Occipital lobe (tissue), 2 donors: ENCODE results near the gene MYO5A. TPM values are rescaled to one million over a fixed set of nuclear protein-coding genes. Genes with fewer than 3 reads are reported as not detected.
"Not testable (repeated sequence)": the region's sequence is repeated elsewhere in the genome, so short reads cannot be mapped to it uniquely, and the experiment has no call there.

ENCODE experiments used
- DNase-seq: peaks from one replicate; lab custom pipeline; 2025; lab: John Stamatoyannopoulos, UW
- total RNA-seq: library from RNA; depleted of rRNA; stranded (reverse); fragments of >200 nt; gene quantifications from one replicate; pipeline ENCODE4 v1.2.3, GENCODE V29; 2014

MYO5A gene
- total RNA-seq, 1 donor from 2014 or later, result 155 TPM

GRCh38 chr15:52290329-52290728 lies 238.4 kb downstream of the MYO5A start:
- DNase-seq, result no peak

DNA sequence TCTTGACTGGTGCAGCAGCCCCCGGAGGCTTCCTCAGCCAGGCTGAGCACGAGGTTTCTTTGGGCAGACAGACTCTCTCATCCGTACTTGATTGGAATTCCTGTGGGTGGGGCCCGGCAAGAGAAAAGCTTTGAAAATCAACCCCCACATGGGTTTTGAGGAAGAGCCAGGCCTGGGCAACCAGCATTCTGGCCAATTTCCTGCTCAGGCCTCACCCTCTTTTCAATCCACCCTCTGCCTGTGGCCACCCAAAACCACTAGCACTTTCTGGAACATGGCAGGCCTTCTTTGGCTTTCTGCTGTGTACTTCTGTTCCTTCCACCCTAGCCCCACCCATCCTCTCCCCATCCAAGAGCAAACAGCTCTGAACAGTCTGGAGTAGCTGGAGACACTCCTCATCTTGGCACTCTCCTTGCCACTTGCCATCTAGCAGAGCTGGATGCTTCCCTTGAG lies 239.0 kb downstream of the MYO5A start:
- DNase-seq, result no peak

- no peak for DNase-seq
These were observed 239.7 kb downstream of the MYO5A start for GRCh38 chr15:52288986-52289385.

- no peak for DNase-seq
These were observed 240.4 kb downstream of the MYO5A start for GRCh38 chr15:52288051-52288942.

DNA sequence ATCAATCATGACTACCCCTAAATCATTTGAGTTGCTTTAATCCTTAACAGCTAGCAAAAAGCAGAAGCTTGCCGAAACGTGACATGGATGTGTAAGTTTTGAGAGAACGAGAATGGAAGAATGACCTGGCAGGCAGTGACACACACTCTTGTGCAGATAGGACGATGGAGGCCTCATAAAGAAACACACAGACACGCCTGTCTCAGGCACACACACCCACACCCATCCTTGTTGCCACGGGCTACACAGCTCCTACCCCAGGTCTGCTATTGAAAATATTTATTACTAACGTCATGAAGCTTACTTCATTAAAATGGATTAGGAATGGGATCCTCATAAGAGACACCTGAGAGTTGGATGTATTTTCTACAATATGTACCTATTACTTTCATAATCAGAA lies 241.6 kb downstream of the MYO5A start:
- DNase-seq, result no peak

DNA sequence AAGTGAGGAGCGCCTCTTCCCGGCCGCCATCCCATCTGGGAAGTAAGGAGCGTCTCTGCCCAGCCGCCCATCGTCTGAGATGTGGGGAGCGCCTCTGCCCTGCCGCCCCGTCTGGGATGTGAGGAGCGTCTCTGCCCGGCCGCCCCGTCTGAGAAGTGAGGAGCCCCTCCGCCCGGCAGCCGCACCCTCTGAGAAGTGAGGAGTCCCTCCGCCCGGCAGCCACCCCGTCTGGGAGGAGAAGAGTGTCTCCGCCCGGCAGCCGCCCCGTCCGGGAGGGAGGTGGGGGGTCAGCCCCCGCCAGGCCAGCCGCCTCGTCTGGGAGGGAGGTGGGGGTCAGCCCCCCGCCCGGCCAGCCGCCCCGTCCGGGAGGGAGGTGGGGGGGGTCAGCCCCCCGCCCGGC lies 242.7 kb downstream of the MYO5A start:
- DNase-seq, result not testable (repeated sequence)

- no peak for DNase-seq
These were observed 244.5 kb downstream of the MYO5A start for GRCh38 chr15:52284164-52284563.

GRCh38 chr15:52283281-52283680 lies 245.4 kb downstream of the MYO5A start:
- DNase-seq, result no peak

DNA sequence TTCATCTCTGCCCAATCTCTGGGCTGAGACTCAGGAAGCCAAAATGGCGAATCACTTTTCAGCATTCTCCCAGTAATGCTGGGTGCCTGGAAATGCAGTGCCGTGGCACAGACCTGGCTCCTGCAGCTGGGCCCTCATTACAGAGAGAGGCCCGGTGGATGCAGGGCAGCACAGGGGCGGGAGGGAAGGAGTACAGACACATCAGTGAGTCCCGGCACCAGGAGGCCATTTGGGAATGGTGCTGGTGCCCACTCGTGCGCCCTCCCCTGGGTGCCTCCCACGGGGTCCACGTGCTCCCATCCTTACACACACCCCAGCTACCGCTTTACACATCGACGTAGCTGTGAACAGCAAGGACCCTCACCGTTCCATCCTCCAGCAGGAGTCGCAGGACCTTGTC lies 246.3 kb downstream of the MYO5A start:
- DNase-seq, result no peak

DNA sequence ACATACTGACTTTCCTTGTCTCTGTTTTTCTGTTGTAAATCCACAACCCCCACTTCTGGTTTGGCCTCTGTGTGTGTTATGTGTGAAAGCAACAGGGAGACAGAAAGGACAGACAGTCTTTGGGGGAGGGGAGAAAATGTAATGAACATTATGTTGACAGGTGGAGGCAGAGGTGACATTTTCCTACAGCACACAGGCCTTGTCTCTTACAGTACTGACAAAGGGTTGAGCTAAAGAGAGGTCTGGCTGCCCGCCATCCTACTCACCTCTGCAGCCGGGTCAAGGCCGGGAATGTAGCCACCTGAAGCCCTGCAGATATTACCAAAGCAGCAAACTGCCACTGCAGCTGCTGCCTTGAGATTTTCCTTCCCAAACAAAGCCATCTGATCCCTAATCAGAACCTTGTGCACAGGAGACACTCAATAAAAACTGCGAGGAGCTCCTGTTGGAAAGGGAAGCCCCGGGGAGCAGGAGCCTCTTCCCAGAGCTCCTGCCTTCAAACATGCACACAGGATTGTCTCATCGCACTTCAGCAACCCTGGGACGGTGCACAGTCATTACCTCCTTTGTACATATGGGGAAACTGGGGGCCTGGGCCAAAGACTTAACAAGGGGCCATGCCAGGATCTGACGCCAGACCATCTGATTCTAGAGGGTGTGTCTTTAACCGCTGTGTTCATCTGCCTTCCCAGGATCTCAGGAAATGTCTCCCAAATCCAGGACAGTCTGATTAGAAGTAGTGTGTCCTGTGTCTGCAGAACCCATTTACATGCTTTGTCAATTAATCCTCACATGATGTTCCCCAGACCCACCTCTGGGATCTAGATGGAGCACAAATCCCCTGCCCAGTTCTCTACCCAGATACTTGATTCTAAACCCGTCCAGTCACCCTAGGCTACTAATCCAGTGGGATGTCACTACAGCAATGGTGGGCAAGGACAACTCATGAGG lies 247.3 kb downstream of the MYO5A start:
- DNase-seq, result no peak

- no peak for DNase-seq
These were observed 248.2 kb downstream of the MYO5A start for GRCh38 chr15:52280326-52281084.

DNA sequence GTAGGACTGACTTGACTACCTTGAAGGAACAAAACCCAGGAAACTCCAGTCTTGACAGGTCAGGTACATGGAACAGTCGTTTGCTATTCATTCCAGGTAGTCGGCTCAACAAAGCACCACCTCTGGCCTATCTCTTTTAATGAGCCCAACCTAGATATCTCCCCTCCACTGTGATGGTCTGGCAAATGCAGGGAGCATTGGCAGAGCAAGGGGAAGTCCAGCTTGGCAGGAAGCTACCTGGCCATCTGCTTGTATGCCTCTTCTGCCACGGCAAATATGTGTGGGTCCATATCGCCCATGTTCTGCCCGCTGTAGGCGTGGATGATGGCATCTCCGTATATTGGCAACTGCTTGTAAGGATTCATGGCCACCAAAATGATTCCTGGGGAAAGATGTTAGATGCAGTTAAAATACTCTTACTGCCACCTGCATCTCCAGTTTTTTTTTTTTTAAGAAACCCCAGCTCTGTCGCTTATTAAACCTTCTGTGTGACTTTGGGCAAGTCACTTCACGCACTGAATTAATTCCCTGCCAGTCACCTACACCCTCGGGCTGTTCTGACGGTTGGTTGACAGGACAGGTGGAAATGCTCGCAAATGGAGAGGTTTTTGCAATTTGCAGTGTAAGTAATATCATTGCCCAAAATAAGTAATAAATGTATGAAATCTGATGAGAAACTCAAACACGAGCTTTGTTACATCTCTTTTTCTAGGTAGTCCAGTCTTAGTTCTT lies 249.9 kb downstream of the MYO5A start:
- DNase-seq, result no peak

GRCh38 chr15:52278135-52278534 lies 250.5 kb downstream of the MYO5A start:
- no peak for DNase-seq

DNA sequence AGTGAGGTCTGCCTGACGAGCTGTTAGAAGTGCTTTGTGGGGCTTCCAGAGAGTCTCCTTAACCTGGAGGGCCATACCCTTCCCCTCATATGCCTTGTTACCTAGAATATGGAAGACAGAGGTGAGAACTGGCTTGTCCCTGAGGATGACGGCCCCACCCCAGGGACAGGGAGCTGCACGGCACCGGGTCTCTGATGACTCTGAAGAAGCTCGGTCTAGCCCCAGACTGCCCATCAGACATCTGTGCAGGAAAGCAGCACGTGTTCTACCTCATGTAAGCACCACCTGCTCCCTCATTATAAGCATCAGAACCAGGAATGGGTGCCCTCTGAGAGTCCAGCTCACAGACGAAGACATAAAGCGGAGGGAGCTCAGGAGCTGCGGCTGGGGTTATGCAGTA lies 251.1 kb downstream of the MYO5A start:
- DNase-seq, result no peak

- DNase-seq, result no peak
These were observed 252.4 kb downstream of the MYO5A start for GRCh38 chr15:52276256-52276770.

GRCh38 chr15:52263563-52264282 lies 265.0 kb downstream of the MYO5A start:
- no peak for DNase-seq

GRCh38 chr15:52262364-52262763 lies 266.3 kb downstream of the MYO5A start:
- DNase-seq, result no peak

DNA sequence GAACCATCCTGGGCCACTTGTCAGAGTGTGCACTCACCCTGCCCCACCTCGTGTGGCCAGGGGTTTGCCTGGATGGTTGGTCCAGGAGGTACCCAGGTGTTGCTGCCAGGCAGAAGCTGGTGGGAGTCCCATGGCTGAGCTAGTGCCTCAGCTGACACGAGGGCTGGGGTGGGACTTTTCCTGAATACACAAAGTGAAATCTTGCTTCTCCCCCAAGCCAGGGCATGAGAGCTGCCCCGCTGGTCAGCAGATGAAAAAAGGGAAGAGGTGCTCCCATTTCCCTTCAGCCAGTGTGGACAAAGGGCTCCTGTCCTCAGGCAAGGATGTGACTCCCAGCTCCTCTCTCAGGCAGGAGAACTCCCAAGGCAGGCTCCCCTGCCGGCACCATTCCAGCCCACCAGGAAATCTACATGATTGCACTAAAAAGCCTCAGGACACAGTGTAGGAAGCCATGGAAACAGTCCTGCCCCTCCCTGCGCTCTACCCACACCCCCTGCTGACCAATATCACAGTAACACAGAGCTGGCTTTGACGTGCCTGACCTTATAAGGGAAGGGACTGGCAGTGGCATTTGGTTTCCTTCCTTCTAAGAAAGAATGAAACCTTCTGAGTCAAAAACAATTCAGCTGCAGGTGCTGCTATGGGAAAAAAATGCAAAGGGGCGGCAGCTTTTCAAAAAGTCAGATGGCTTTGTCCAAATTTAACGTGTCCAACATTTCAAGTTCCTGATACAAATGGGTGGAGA lies 267.0 kb downstream of the MYO5A start:
- DNase-seq, result no peak

GRCh38 chr15:52261026-52261425 lies 267.7 kb downstream of the MYO5A start:
- DNase-seq, result no peak
